Esophagus muscularis mucosa (tissue), 4 donors: ENCODE results near the gene ST3GAL5.
A peak's percentile ranks its signal among the peaks of the same experiment; 100 is the strongest.

Experiments used
- EP300 ChIP-seq: sonication (generic); formaldehyde crosslinking; IDR thresholded peaks from one replicate; pipeline ENCODE4 v1.6.1; 2017; ENCODE audit warnings: antibody characterized with exemption
- POLR2A ChIP-seq: fragments of 450-650 bp; IDR thresholded peaks from one replicate; pipeline ENCODE4 v1.6.1; 2017; ENCODE audit warnings: antibody characterized with exemption, moderate library complexity, mild to moderate bottlenecking, low read depth
- TF ChIP-seq, protein P1 (sequence below), 3 experiments: fragments of 200-600 bp in 2 of 3; fragments of 450-650 bp in 1 of 3; sonication (generic) in 2 of 3; IDR thresholded peaks; one replicate each; pipeline ENCODE4 v1.5.1; 2017 to 2019; ENCODE audit warnings: antibody characterized with exemption in 3 of 3, mild to moderate bottlenecking in 2 of 3, moderate library complexity in 1 of 3

DNA sequence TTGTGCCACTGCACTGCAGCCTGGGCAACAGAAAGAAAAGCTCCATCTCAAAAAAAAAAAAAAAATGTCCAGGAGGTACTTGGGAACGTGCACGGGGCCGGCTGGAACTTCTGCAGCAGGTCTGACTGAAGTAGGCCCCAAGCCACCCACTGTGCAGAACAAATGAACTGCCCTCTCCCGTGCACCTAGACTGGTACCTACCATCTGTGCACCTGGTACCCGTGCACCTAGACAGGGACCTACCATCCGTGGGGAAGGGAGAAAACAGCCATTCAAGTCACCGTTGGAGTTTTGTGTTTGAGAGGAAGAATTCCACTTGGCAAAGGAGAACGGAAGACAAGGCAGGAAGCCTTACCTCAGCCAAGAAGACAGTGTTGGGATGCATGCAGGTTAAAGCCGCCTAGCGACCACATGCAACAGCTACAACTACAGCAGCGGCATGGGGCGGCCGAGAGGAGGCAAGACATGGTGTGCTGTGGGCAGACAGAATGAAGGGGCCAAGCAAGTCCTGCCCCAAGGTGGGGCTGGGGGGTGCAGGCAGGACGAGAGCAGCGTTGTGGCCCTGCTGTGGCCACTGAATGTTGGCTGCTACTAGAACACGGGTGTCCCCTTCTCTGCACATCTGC is 16.1 kb downstream of the ST3GAL5 start:
- TF ChIP-seq, protein P1, sequence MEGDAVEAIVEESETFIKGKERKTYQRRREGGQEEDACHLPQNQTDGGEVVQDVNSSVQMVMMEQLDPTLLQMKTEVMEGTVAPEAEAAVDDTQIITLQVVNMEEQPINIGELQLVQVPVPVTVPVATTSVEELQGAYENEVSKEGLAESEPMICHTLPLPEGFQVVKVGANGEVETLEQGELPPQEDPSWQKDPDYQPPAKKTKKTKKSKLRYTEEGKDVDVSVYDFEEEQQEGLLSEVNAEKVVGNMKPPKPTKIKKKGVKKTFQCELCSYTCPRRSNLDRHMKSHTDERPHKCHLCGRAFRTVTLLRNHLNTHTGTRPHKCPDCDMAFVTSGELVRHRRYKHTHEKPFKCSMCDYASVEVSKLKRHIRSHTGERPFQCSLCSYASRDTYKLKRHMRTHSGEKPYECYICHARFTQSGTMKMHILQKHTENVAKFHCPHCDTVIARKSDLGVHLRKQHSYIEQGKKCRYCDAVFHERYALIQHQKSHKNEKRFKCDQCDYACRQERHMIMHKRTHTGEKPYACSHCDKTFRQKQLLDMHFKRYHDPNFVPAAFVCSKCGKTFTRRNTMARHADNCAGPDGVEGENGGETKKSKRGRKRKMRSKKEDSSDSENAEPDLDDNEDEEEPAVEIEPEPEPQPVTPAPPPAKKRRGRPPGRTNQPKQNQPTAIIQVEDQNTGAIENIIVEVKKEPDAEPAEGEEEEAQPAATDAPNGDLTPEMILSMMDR (IDR thresholded peaks at IDR 0.05), result peak in 1 of 3 experiments; percentile 19
- no peak for TF ChIP-seq EP300
- no peak for TF ChIP-seq POLR2A
